PC-9 (cell line): Measurements from ENCODE around the gene PLCG2.

Experiments
- EZH2 ChIP-seq: fragments of 200-600 bp; sonication (generic); IDR thresholded peaks from 2 replicates; pipeline ENCODE4 v1.8.0; 2017; ENCODE audit warnings: antibody characterized with exemption, low read depth
- TF ChIP-seq, protein P1 (sequence below): fragments of 200-600 bp; sonication (generic); conservative IDR thresholded peaks from 2 replicates; pipeline ENCODE4 v1.6.1; 2017; ENCODE audit warnings: mixed run types, antibody characterized with exemption, mild to moderate bottlenecking, moderate library complexity

DNA sequence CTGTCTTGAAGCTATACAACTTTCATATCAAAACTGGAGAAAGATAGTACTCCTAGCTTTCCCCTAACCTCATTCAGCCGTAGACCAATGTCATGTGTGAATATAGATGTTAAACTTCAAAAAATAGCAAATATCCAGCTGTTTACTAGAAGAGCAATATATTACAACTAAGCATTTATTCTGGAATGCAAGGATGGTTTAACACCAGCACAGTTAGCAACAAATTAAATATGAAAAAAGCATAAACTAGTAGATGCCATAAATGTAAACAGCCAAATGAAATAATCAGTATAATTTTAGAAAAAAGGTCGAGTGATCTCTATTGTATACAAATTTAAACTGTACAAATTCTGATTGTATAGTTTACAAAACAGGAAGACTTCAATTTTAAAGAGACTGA lies 172.5 kb downstream of the PLCG2 start:
- TF ChIP-seq, protein P1, sequence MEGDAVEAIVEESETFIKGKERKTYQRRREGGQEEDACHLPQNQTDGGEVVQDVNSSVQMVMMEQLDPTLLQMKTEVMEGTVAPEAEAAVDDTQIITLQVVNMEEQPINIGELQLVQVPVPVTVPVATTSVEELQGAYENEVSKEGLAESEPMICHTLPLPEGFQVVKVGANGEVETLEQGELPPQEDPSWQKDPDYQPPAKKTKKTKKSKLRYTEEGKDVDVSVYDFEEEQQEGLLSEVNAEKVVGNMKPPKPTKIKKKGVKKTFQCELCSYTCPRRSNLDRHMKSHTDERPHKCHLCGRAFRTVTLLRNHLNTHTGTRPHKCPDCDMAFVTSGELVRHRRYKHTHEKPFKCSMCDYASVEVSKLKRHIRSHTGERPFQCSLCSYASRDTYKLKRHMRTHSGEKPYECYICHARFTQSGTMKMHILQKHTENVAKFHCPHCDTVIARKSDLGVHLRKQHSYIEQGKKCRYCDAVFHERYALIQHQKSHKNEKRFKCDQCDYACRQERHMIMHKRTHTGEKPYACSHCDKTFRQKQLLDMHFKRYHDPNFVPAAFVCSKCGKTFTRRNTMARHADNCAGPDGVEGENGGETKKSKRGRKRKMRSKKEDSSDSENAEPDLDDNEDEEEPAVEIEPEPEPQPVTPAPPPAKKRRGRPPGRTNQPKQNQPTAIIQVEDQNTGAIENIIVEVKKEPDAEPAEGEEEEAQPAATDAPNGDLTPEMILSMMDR = no peak
- TF ChIP-seq EZH2 = no peak
